IPS DF 19.7 (cell line): ENCODE results near the gene HLA-DPA1.
A peak's percentile ranks its signal among the peaks of the same experiment; 100 is the strongest.

ENCODE experiments used
- DNase-seq: peaks from one replicate; pipeline ENCODE4 v3.0.0-alpha.2; 2013; ENCODE audit warnings: low read depth, low spot score

The HLA-DPA1 gene

DNA sequence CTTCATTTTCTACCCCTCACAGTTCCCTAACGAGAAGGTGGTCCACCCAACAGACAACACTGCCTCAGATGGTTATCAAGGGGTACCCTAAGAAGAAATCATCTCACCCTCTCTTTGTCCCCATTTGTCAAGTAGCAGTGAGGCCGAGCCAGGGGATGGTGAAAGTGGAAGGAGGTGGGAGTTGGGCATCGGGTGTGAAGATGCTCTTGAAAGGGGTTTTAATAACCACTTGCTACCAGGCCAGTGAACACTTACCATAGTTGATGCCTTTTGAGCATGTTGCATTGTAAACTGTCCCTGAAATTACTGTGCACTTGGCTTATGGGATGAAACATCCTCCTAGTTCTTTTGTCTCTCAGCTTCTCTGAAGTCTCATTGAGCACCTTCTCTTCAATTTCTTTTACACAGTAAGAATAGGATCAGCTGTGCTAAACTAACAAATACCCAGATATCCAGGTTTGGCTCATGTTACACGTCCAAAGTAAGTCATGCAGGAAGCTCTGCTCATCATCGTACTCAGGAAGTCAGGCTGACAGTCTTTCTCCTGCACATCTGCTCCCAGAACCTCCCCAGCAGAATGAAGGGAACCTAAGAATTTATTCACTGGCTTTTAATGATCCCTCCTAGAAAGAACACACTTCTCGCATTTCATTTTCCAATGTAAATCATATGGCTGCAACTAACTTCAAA, 15.6 kb upstream of the HLA-DPA1 start:
- no peak for DNase-seq

DNA sequence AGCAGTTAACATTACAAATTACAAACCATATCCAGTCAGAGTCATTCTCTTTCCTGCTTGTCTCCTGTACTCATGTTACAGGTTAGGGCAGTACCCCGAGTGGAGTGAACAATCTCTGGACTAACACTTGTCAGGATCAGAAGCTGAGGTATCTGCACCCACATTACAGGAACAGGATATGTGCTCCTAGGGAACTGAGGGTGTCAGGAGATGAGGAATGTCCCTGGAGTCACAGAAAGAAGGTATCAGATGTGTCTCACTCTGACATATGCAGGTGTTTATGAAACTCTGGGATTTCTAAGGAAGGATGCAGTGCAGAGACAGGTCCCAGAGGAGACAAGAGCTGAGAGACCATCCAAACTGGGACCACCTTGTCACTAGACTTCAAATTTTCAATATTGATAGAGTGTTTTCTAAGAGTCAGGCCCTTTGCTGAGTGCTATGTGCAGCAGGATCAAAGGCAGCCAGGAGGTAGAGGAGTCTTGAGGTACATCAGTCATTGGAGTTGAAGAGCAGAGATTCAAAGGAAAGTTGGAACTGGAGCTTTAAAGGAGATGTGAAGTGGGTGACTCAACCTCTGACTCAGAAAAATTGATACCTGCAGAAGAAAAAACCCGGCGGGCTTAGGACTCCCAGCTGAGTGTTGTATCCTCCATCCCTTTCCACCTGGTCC, 14.9 kb upstream of the HLA-DPA1 start:
- no peak for DNase-seq

DNA sequence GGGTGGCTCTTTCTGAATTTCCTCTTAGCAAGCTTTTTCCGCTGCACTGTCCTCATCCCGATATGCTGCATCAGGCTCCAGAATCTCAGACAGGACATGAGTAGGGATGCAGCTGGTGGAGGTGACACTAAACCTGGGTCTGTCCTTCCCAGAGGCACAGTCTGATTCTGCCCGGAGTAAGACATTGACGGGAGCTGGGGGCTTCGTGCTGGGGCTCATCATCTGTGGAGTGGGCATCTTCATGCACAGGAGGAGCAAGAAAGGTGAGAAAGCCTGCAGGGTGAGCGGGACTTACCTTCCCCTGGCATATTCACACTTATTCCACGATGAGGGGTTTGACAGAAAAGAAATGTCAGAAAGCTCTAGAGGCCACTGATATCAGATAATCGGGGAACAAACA, 12.2 kb upstream of the HLA-DPA1 start:
- DNase-seq = no peak

DNA sequence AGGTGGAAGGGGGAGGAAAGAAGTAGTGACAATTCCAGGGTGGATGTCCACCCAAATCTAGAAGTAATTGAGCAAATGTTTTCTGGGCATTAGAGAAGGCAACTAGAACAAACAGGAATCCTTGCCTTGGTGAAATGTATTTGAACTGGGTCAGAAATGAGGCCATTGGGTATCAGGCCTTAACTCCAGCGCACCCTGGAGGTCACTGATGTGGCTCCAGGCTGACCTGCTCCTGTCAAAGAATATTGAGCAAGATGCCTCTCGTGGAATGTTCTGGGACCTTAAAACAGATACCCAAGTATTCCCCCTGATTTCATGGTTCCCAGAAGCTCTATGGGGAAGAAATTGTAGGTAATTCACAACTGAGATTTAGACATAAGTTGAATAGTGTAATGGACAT, 9.3 kb upstream of the HLA-DPA1 start:
- no peak for DNase-seq

DNA sequence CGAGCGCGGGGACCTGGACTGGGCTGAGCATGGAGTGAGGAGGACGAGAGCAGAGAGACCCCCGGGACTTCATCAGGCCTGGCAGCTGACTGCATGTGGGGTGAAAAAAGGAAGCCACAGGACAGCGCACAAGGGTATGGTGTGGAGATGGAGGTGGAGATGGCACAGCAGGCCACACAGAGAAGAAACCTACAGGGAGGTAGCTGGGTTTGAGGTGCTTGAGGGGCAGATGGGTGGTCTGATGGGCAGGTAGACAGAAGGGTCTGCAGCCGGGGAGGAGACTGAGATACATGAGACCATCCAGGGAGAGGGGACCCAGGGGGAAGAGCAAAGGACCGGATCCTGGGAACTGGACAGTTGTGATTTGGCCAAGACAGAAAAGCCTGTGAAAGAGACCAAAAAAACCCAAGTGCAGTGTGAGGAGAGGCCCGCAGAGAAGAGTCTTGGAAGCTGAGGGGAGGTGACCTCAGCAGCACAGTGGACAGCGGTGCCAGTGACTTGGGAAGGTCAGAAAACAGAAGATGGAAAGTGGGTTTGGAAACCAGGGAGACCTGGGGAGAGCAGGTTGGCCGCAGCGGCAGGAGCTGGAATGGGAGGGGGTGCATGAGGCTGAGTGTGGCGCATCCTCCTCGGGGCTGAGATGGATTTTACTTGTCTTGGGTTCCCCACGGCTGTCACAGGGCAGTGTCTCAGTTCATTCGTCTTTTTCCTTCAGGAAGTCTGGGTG, 7.8 kb upstream of the HLA-DPA1 start:
- no peak for DNase-seq

DNA sequence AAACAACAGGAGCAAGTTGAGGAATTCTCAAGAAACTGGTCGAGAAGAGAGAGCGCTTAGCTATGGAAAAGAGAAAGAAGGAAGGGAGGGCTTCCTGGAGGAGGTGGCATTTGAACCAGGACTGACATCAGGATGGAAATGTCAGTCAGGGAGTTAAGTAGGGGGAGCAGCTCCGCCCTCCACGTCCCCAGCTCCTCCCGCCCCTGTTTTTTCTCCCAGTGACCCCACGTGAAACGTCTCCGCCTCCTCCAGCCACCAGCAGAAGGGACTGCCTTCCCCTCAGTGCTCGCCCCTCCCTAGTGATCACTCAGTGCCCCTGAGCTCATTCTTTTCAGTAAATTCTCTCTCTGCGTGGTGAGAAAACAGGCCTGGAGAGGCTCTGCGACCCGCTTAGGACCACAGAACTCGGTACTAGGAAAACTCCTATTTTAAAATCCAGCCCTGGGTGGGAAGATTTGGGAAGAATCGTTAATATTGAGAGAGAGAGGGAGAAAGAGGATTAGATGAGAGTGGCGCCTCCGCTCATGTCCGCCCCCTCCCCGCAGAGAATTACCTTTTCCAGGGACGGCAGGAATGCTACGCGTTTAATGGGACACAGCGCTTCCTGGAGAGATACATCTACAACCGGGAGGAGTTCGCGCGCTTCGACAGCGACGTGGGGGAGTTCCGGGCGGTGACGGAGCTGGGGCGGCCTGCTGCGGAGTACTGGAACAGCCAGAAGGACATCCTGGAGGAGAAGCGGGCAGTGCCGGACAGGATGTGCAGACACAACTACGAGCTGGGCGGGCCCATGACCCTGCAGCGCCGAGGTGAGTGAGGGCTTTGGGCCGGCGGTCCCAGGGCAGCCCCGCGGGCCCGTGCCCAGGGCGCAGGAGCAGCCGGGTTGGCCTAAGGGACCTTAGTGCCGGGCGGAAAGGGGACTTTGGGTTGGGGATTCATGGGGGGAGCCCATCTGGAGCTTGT, 7.0 kb upstream of the HLA-DPA1 start:
- DNase-seq = peak; percentile 77

DNA sequence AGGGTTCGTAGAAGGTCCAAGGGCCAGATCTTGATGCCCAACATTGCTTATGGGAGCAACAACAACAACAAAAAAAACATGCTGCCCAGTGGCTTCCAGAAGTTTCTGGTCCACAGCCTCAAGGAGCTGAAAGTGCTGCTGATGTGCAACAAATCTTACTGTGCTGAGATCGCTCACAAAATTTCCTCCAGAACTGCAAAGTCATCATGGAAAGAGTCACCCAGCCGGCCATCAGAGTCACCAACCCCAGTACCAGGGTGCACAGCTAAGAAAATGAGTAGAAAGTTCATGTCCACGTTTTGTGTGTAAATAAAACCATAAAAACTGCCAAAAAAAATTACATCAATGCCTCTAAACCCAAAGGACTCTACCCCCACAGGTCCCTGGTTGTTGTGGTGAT, 6.1 kb upstream of the HLA-DPA1 start:
- no peak for DNase-seq

DNA sequence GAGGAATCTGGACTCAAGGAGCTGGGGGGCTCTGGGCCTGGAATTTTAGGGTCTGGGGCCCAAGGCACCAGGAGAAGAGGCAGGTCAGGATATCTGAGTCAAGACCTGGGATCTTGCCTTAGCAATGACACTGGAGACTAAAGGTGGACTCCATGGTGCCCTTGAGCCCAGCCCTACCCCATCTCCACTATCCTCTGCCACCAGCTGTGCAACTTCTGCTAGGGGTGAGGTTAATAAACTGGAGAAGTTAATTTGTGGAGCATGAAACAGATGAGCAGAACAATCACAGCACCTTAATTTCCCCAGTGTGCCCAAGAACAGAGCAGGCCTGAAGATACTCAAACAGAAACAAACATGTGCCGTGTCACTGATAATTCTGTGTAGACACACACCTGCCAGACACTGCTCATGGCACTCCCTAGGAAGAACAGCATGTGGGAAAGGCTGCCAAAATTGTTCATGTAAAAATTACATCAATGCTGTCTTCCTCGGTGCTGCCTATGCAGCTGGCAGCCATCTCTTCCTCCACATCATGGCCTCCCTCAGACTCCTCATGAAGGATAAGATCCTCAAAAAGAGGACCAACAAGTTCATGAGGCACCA, 5.6 kb upstream of the HLA-DPA1 start:
- DNase-seq = no peak

DNA sequence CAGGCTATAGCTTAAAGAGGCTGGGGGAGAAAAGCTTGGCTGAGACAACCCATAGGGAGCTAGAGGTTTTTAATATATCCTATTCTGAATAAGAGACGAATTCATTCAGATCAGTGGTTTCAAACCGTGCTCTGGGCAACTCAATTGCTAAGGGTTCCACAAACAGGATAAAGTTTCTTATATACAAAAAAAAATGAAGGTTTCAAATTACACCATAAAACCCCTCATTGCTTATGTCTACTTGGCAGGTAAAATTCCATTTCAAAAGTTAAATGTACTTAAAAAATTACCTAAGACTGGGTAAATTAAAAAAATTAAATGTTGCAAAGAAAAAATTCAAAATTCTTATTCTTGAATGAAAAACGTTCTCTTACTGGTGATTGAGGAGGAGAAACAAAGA, 5.0 kb upstream of the HLA-DPA1 start:
- no peak for DNase-seq

DNA sequence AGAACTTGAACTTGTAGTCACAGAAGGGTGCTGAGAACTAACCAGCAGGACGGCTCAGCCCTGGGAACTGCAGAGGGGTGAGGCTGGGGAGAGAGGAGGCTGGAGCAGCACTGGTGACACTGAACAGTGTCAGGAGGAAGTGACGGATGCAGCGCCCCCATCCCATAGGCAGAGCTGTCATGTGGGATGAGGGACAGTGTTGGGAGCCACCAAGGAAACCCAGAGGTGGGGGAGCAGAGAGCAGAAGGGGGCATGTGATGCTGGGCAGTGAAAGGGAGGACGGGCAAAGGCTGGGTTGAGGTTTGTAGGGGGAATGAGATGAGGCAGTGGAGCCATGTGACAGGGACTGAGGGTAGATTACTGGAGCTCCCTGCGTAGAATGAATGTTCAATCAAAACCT, 4.5 kb upstream of the HLA-DPA1 start:
- no peak for DNase-seq

DNA sequence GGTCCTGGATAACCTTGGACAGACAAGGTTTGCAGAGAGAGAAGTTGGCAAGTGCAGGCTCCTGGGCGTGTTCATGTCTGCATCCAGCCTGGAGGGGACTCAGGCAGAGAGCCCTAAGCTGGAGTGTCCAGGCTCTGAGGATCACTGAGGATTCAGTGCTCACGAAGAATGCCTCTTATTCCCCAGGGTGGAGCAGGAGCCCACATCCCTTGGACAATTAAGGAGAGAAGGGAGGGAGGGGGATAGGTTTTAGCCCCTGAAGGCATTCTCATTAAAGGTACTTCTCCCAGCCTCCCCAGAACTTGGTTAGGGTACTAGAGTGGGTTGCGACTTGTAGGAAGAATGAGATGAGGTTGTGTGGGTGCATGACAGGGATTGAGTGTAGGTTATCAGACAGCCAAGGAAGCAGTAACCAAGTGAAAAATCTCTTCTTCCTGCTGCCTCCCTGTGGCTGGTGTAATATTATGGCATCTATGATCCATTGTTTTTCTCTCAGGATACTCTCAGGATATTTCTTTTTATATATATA, 3.0 kb upstream of the HLA-DPA1 start:
- DNase-seq = no peak

DNA sequence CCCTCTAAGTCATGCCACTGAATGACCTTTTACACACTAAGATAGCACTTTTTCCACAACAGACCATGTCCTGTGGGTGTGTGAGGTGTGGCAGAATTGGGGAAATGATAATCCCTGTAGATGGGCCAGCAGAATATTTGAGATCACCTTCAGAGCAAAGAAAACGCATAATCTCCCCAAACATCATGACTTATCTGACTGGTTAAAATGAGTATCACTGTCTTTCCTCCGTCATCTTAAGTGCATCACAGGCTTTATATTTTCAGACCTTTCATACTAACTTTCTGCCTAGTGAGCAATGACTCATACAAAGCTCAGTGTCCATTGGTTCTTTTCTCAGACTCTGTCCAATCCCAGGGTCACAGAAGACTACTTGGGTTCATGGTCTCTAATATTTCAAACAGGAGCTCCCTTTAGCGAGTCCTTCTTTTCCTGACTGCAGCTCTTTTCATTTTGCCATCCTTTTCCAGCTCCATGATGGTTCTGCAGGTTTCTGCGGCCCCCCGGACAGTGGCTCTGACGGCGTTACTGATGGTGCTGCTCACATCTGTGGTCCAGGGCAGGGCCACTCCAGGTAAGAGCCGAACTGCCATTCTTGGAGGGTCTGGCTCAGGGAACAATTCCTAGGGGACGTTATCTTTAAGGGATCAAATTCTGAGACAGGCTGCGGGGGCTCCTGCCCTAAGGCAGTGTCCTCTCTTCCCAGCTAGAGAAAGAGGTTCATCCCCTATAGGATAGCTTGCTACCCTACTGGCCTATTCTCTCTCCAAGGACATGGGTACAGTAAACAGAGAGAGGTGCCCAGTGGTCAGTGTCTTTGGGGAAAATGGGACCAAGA, 2.3 kb upstream of the HLA-DPA1 start, which contains the start of gene HLA-DPB1:
TSS of gene HLA-DPB1 (plus strand) at position 423 of the 838 bp plus-strand sequence. CDS start at position 475, 52 bp downstream.
- DNase-seq = no peak

DNA sequence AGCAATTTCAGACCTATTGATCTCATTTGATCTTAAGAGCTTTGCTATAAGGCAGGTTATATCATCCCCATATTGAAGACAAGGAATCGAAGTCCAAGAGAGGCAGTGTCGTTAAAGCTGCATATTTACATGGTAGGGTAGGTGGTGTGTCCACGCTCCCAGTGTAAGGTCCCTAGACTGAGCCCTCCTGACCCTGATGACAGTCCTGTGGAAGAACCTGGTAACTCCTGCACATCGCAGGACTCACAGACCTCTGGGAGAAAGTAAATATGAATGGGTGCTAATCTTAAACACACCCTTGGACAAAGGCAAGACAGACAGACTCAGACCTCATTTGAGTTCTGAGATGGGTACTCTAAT, 1.7 kb upstream of the HLA-DPA1 start:
- DNase-seq = no peak

DNA sequence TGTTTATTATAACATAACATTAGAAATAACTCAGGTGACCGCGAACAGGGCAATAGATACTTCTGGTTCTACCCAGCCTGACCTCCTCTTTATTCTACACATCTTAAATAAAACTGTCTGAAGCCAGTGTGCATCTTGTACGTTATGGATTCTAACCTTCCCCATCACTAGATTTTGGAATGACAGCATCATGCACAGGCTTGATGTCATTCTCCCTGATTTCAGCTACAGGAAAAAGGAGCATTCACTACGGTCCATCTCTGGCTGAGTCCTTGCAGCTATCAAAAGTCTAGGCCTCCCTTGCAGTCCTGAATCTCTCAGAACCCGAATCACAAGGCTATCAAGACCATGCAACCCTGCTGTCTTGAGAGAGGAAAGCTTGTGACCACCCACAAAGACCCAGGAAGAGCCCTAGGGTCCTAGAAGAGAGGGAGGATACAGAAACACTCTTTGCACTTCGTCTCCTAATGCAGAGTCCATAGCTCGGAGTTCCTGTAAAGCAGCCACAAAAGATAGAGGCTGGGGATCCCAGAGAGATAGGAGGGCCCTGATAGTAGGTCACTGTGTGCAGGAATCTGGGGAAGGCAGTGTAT, 845 bp downstream of the HLA-DPA1 start:
- DNase-seq = no peak

DNA sequence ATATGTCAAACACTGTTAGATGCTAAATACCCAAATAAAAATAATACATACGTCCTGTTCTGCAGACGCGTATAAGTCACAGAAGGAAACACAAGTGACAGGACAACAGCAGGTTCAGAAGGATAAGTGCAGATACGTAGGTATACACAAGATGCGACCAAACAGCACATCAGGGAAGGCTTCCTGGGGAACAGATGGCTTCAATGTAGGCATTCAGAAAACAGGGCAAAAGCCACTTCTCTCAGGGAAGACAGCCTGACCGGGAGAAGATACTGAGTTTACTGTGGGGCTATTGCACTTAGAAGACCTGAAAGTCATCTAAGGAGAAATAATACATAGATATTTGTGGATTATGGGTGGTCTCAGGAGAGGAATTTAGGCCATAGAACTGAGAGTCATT, 1.9 kb downstream of the HLA-DPA1 start:
- DNase-seq = no peak

DNA sequence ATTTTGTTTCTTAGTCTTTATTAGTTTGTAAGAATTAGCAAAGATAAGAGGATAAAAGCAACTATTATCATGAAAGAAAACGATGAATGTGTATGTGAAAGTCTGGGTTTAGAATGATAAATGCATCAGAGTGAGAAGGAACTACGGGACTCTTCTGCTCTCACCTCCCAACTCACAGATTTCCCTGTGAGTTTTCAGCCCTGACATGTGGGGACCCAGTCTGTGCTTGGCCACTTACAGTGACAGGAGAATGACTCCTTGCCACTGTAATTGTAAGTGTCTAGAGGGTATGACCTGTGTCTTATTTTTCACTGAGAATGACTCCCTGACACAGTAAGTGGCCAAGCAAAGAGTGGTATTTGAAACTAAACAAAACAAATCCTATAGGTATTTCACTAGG, 2.5 kb downstream of the HLA-DPA1 start:
- no peak for DNase-seq

DNA sequence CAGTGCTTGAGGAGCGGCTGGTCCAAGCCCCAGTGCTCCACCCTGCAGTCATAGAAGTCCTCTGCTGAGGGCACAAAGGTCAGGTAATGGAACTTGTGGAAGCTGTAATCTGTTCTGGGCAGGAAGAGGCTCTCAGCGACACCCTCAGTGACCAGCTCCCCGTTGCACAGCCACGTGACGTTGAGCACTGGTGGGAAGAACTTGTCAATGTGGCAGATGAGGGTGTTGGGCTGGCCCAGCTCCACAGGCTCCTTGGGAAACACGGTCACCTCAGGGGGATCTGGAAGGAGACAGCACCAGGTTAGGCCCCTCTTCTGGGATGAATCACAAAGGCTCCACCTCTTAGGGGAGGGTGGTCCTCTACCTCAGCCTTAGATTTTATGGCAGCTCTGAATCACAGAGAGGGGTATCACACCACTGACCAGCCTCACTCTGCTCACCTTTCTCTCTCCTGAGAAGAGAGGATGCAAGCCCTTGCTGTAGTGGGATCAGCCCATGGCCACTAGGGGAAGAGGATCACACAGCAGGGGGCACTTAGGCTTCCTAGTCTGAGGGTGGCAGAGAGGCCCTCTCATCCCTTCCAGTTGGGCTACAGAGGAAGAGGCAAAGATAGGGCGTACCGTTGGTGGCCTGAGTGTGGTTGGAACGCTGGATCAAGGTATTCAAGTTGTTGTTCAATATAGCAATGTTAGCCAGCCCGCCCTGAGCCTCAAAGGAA, 4.3 kb downstream of the HLA-DPA1 start:
- no peak for DNase-seq

DNA sequence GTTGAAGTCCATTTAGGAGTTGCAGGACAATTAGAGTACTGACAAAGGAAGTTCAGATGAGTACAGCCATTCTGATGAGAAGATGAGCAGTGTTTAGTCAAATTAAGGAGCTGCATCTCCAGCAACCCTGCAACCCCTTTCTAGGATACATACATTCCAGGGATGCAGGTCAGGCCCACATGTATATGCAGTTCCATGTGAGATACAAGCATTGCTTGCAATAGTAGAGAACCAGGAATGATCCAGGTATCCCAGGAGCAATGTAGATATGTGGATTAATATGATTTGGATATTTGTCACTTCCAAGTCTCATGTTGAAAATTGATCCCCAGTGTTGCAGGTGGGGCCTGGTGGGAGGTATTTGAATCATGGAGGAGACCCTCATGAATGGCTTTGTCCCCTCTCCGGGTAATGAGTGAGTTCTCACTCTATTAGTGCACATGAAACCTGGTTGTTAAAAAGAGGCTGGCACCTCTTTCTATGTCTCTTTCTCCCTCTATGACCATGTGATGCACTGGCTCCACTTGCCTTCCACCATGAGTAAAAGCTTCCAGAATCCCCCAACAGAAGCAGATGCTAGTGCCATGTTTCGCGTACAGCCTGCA, 6.4 kb downstream of the HLA-DPA1 start:
- no peak for DNase-seq

DNA sequence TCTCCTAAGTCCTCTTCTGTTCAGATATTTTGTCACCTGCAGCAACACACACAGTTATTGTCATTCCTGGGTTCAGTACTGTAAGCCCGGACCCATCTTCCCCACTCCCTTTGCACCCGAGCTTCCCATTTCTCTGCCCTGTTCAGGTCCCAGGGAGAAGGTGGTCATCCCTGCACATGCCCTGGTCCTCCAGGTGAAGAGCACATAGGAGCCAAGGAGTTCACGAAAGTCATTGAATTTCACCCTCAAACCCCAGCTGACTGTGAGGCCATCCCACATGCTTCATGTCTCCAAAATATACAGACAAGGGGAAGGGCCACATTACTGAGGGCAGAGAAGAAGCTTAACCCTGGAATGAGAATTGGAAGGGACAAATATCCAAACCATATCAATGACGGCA, 8.1 kb downstream of the HLA-DPA1 start:
- no peak for DNase-seq
